ENCODE measurements around the gene DOCK10. TPM values are rescaled to one million over a fixed set of nuclear protein-coding genes. Genes with fewer than 3 reads are reported as not detected.

The DOCK10 gene
- total and polyA plus RNA-seq, 10 of the 15 experiments (the other 5 are each of a cell fraction or from before 2014, with no cell fraction given) = 16.9 to 120 (median 85.5) TPM

DNA sequence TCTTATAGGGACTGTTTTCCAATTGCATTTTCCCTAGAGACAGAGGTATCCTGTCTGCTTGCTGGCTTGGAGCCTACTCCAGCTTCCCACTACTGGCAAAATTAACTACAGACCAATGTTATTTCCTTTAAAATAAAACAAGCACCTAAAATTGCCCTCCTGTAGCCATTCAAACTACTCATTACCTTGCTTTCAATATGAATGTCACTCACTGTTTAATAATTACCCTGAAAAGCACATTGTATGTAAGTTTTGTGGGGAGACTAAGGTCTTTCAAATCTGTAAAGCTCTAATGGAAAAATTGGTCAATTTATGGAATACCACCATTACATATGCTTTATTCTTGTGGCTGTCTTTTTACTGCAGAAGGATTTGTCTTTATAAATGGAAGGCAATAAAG lies 87.3 kb downstream of the DOCK10 start (continued):
- TF ChIP-seq, protein P1, sequence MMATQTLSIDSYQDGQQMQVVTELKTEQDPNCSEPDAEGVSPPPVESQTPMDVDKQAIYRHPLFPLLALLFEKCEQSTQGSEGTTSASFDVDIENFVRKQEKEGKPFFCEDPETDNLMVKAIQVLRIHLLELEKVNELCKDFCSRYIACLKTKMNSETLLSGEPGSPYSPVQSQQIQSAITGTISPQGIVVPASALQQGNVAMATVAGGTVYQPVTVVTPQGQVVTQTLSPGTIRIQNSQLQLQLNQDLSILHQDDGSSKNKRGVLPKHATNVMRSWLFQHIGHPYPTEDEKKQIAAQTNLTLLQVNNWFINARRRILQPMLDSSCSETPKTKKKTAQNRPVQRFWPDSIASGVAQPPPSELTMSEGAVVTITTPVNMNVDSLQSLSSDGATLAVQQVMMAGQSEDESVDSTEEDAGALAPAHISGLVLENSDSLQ (IDR thresholded peaks at IDR 0.05) = peak; percentile 67
- TF ChIP-seq SUPT20H (IDR thresholded peaks at IDR 0.05; ENCODE audit: borderline replicate concordance, control insufficient read depth, low read depth, low read length) = no peak
- no peak for TF ChIP-seq RCOR1 (conservative IDR thresholded peaks at IDR 0.05; ENCODE audit: low read depth, low read length)
- no peak for TF ChIP-seq CBX3 (IDR thresholded peaks at IDR 0.05; ENCODE audit: borderline replicate concordance, low read depth)
- no peak for TF ChIP-seq EED (IDR thresholded peaks at IDR 0.05; ENCODE audit: low read depth)
- no peak for TF ChIP-seq RB1 (IDR thresholded peaks at IDR 0.05; ENCODE audit: borderline replicate concordance)
- TF ChIP-seq, protein P2, sequence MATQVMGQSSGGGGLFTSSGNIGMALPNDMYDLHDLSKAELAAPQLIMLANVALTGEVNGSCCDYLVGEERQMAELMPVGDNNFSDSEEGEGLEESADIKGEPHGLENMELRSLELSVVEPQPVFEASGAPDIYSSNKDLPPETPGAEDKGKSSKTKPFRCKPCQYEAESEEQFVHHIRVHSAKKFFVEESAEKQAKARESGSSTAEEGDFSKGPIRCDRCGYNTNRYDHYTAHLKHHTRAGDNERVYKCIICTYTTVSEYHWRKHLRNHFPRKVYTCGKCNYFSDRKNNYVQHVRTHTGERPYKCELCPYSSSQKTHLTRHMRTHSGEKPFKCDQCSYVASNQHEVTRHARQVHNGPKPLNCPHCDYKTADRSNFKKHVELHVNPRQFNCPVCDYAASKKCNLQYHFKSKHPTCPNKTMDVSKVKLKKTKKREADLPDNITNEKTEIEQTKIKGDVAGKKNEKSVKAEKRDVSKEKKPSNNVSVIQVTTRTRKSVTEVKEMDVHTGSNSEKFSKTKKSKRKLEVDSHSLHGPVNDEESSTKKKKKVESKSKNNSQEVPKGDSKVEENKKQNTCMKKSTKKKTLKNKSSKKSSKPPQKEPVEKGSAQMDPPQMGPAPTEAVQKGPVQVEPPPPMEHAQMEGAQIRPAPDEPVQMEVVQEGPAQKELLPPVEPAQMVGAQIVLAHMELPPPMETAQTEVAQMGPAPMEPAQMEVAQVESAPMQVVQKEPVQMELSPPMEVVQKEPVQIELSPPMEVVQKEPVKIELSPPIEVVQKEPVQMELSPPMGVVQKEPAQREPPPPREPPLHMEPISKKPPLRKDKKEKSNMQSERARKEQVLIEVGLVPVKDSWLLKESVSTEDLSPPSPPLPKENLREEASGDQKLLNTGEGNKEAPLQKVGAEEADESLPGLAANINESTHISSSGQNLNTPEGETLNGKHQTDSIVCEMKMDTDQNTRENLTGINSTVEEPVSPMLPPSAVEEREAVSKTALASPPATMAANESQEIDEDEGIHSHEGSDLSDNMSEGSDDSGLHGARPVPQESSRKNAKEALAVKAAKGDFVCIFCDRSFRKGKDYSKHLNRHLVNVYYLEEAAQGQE (IDR thresholded peaks at IDR 0.05; ENCODE audit: low read depth, low read length) = no peak
- TF ChIP-seq MEF2A (IDR thresholded peaks at IDR 0.05; ENCODE audit: insufficient read depth, low read depth, low read length) = no peak
- TF ChIP-seq, protein P3, sequence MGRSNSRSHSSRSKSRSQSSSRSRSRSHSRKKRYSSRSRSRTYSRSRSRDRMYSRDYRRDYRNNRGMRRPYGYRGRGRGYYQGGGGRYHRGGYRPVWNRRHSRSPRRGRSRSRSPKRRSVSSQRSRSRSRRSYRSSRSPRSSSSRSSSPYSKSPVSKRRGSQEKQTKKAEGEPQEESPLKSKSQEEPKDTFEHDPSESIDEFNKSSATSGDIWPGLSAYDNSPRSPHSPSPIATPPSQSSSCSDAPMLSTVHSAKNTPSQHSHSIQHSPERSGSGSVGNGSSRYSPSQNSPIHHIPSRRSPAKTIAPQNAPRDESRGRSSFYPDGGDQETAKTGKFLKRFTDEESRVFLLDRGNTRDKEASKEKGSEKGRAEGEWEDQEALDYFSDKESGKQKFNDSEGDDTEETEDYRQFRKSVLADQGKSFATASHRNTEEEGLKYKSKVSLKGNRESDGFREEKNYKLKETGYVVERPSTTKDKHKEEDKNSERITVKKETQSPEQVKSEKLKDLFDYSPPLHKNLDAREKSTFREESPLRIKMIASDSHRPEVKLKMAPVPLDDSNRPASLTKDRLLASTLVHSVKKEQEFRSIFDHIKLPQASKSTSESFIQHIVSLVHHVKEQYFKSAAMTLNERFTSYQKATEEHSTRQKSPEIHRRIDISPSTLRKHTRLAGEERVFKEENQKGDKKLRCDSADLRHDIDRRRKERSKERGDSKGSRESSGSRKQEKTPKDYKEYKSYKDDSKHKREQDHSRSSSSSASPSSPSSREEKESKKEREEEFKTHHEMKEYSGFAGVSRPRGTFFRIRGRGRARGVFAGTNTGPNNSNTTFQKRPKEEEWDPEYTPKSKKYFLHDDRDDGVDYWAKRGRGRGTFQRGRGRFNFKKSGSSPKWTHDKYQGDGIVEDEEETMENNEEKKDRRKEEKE (IDR thresholded peaks at IDR 0.05) = no peak
- no peak for TF ChIP-seq NR2F1 (conservative IDR thresholded peaks at IDR 0.05)
- TF ChIP-seq, protein P4, sequence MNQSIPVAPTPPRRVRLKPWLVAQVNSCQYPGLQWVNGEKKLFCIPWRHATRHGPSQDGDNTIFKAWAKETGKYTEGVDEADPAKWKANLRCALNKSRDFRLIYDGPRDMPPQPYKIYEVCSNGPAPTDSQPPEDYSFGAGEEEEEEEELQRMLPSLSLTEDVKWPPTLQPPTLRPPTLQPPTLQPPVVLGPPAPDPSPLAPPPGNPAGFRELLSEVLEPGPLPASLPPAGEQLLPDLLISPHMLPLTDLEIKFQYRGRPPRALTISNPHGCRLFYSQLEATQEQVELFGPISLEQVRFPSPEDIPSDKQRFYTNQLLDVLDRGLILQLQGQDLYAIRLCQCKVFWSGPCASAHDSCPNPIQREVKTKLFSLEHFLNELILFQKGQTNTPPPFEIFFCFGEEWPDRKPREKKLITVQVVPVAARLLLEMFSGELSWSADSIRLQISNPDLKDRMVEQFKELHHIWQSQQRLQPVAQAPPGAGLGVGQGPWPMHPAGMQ (IDR thresholded peaks at IDR 0.05; ENCODE audit: borderline replicate concordance) = no peak
- no peak for TF ChIP-seq CREM (IDR thresholded peaks at IDR 0.05; ENCODE audit: low read depth)
- no peak for TF ChIP-seq SP1 (IDR thresholded peaks at IDR 0.05; ENCODE audit: low read depth, low read length)
- TF ChIP-seq BHLHE40 (IDR thresholded peaks at IDR 0.05; ENCODE audit: borderline replicate concordance in 1 of 2, low read depth in 2 of 2, low read length in 1 of 2) = no peak
- TF ChIP-seq NFYA (IDR thresholded peaks at IDR 0.05; ENCODE audit: borderline replicate concordance, low read depth, low read length) = no peak
- peak; percentile 69 for TF ChIP-seq MTA2 (IDR thresholded peaks at IDR 0.05; ENCODE audit: low read depth)
- TF ChIP-seq YBX1 (IDR thresholded peaks at IDR 0.05) = no peak
- peak; percentile 59; the same call in 1 of the 2 replicates for TF ChIP-seq NFIC (IDR thresholded peaks at IDR 0.05; ENCODE audit: low read depth, low read length)
- TF ChIP-seq, protein P5, sequence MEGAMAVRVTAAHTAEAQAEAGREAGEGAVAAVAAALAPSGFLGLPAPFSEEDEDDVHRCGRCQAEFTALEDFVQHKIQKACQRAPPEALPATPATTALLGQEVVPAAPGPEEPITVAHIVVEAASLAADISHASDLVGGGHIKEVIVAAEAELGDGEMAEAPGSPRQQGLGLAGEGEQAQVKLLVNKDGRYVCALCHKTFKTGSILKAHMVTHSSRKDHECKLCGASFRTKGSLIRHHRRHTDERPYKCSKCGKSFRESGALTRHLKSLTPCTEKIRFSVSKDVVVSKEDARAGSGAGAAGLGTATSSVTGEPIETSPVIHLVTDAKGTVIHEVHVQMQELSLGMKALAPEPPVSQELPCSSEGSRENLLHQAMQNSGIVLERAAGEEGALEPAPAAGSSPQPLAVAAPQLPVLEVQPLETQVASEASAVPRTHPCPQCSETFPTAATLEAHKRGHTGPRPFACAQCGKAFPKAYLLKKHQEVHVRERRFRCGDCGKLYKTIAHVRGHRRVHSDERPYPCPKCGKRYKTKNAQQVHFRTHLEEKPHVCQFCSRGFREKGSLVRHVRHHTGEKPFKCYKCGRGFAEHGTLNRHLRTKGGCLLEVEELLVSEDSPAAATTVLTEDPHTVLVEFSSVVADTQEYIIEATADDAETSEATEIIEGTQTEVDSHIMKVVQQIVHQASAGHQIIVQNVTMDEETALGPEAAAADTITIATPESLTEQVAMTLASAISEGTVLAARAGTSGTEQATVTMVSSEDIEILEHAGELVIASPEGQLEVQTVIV (IDR thresholded peaks at IDR 0.05; ENCODE audit: borderline replicate concordance, partially characterized antibody) = no peak
- TF ChIP-seq KDM1A (IDR thresholded peaks at IDR 0.05; ENCODE audit: borderline replicate concordance) = no peak
